H1 (cell line): Measurements from ENCODE around the gene EFCAB6. TPM values are rescaled to one million over a fixed set of nuclear protein-coding genes. Genes with fewer than 3 reads are reported as not detected.

Experiments used
- RAD21 ChIP-seq, 2 experiments: IDR thresholded peaks in 1 of 2; conservative IDR thresholded peaks in 1 of 2; 2 replicates each; pipeline ENCODE4 v1.6.1; 2011; ENCODE audit warnings: low read depth in 2 of 2, low read length in 2 of 2, improper control_type of control experiment in 1 of 2, inconsistent platforms in 1 of 2, mild to moderate bottlenecking in 1 of 2, moderate library complexity in 1 of 2
- polyA plus RNA-seq, 7 experiments: library from polyadenylated mRNA; depleted of rRNA in 3 of 7; stranded (reverse) in 5 of 7; unstranded in 2 of 7; fragments of >200 nt in 5 of 7; fragments of 200-250 nt in 2 of 7; gene quantifications; 1 replicate in 5 of 7; 2 replicates in 1 of 7; 4 replicates in 1 of 7; pipeline versions ENCODE4 v1.2.1 to v1.2.3, GENCODE V29; 2011 to 2013; ENCODE audit warnings: missing spikeins in 2 of 7, mixed read lengths in 2 of 7
- total RNA-seq: library from RNA; stranded (reverse); fragmentation: NEBNext Ultra II Directional; extraction: Animal tissue kit (Norgen Biotek cat#: 25700); gene quantifications from 2 replicates; pipeline ENCODE4 v1.2.1, GENCODE V29; 2021

The EFCAB6 gene
- total and polyA plus RNA-seq, 2 of the 8 experiments (the other 6 are each of a cell fraction or from before 2014, with no cell fraction given) = 0.32 to 1.7 TPM

GRCh38 chr22:43745411-43745770 is 66.7 kb downstream of the EFCAB6 start (continued):
- no peak for TF ChIP-seq RAD21 (IDR thresholded peaks at IDR 0.05 in 1 of 2, conservative IDR thresholded peaks at IDR 0.05 in 1 of 2; ENCODE audit: low read depth in 2 of 2, low read length in 2 of 2)
